T follicular helper cell (primary cell): ENCODE measurements around the gene MNAT1.
"Not testable (repeated sequence)": the region's sequence is repeated elsewhere in the genome, so short reads cannot be mapped to it uniquely, and the experiment has no call there.

Experiments
- DNase-seq: peaks from one replicate; pipeline ENCODE4 v3.0.0-alpha.2; 2020; ENCODE audit warnings: low read depth

Gene MNAT1

DNA sequence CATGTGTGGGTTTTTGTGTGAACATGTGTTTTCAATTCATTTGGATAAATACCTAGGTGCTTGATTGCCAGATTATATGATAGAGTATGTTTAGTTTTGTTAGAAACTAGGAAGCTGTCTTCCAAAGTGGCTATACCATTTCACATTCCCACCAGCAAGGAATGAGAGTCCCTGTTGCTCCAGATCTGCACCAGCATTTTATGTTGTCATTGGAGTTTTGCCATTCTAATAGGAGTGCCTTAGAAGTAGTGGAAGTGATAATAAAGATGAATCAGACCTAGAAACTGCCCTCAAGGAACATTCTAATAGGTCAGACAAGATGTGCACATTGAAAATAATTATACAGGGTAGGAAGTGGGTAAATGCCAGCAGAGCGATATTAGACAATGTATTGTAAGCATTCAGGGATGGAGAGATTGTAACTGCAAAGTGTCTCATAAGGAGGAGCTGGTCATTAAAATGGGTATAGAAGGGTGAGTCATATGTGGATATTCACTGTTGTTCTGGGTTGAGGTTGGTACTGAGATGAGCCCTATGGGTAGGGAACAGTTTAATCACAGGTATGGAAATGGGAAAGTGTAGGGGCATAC is 71.4 kb downstream of the MNAT1 start:
- DNase-seq, result no peak

GRCh38 chr14:60807247-60807646 is 72.7 kb downstream of the MNAT1 start:
- DNase-seq, result no peak

- DNase-seq, result no peak
Observed at GRCh38 chr14:60807971-60808370, 73.4 kb downstream of the MNAT1 start.

DNA sequence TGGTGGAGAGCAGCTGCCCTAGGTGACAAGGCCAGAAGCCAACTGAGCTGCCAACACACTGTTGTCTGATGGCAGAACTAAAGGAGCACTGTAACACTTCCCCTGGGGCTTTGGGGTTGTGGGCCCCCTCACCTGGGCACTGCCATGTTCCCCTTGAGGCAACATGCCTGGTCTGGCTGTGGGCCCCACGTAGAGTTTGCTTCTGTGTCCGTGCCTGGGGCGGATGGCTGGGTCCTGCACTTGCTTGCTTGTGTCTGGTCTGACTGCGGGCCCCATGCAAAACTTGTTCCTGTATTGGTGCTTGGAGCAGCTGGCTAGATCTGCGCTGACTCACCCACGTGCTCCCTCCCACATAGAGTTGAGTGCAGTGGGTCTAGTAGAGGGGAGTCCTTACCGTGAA is 78.4 kb downstream of the MNAT1 start:
- DNase-seq, result no peak

DNA sequence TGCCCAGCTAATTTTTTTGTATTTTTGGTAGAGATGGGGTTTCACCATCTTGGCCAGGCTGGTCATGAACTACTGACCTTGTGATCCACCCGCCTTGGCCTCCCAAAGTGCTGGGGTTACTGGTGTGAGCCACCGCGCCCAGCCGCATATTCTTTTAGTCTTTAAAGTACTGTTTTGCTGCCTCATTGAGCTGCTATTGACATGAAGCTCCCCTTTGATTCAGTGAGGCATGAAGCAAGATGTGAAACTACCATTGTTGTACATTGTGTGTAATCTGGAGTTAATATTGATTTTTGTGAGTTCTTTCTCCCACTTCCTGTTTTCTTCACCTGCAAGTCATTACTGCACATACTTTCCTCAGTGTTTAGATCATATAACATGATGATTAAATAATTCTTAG is 80.8 kb downstream of the MNAT1 start:
- no peak for DNase-seq

- DNase-seq, result no peak
Observed at GRCh38 chr14:60817113-60817512, 82.6 kb downstream of the MNAT1 start.

GRCh38 chr14:60819575-60819974 is 85.0 kb downstream of the MNAT1 start:
- DNase-seq, result no peak

DNA sequence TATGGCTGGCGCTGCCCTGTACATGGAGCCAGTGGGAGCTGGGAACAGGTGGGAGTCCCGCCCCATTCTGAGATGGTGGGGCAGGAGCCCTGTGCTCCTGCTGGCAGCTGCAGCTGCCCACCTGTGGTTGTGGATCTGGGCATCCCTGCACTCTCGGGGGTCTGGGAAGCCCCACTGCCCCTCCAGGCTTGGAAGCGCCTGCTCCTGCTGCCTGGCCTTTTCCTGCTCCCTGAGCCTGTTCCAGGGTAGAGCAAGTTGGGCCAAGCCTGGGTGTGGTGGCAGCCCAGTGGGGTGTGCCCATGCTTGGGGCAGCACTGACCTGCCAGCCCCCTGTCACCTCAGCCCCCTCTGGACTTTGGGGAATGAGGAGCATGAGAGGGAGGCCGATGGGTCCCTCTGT is 104.0 kb downstream of the MNAT1 start:
- no peak for DNase-seq

DNA sequence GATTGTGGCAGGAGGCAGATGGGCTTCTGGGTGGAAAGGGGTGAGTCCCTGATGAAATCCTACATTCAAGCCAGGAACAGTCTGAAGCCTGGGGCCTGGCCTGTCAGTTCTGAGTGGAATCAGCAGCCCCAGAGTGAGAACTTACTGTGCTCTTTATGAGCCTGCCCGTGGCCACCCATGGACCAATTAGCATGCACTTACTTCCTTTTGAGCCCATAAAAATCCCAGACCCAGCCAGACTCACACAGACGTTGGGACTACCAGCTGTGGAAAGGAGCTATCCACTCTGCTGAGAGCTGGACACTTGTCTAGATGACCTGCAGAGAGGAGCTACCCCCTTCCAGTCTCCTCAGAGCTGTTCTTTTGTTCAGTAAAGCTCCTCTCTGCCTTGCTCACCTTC is 104.5 kb downstream of the MNAT1 start:
- no peak for DNase-seq

GRCh38 chr14:60839657-60840056 is 105.1 kb downstream of the MNAT1 start:
- DNase-seq, result no peak

GRCh38 chr14:60840313-60840712 is 105.8 kb downstream of the MNAT1 start:
- DNase-seq, result no peak

- no peak for DNase-seq
Observed at GRCh38 chr14:60845523-60845922, 111.0 kb downstream of the MNAT1 start.

DNA sequence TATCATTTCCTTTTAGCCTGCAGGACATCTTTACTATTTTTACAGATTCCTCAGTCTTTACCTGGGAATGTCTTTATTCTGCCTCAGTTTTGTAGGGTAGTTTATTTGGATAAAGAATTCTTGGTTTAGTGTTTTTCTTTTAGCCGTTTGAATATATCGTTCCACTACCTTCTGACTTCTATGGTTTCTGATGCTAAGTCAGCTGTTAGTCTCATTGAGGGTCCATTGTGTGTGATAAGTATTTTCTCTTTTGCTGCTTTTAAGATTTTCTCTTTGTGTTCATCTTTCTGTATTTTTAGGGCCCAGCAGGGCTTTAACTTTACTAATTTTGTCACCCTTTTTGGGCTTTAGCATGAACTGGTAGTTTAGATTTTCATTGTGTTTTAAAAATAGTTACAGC is 113.5 kb downstream of the MNAT1 start:
- DNase-seq, result no peak

- not testable (repeated sequence) for DNase-seq
Observed at GRCh38 chr14:60851692-60852091, 117.1 kb downstream of the MNAT1 start.

DNA sequence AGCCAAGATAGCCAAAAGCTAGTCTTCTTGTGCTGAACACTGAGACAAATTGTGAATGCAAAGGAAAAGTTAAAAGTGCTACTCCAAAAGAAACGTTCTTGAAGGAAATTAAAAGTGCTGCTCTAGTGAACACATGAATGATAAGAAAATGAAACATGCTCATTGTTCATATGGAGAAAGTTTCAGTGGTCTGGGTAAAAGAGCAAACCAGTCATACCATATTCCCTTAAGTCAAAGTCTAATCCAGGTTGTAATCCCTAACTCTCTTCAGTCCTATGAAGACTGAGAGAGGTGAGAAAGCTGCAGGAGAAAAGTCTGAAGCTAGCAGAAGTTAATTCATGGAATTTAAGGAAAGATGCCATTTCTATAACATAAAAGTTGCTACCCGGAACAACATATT is 121.5 kb downstream of the MNAT1 start:
- no peak for DNase-seq

GRCh38 chr14:60859525-60859924 is 125.0 kb downstream of the MNAT1 start:
- DNase-seq, result no peak

- no peak for DNase-seq
Observed at GRCh38 chr14:60861545-60862140, 127.1 kb downstream of the MNAT1 start.

DNA sequence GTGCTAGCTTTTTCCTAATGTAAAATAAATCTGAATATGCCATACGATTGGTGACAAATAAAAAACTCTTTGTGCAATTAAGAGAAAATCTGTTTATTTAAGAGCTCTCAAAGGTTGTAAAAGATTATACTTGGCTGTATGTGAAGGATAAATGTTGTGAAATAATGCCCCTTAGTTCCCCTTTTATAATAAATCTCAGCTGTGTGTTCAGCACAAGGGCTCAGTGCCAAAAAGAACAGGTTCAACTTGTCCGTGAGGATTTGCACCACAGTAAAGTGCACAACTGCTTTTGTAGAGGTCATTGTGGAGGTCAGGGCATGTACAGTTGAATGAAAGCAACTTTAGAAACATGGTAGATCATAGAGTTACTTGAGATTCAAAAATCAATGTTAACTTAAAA is 127.7 kb downstream of the MNAT1 start:
- DNase-seq, result no peak

DNA sequence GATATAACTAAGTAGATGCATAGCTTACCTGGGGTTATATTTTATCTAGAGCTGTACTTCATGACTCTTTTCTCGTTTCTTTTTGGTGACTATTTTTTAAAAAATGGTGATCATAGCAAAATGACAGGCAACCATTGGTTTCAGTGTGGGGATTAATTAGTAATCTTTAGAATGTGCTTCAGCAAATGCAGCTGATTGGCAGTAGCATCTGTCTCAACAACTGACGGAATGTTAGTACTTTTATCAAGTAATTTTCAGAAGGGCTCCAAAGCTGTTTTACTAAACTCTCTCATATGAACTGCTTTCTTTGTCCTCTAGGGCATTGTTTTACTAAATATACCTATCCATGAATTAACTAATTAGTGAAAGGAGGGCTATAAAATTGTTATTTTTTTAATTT is 128.7 kb downstream of the MNAT1 start:
- DNase-seq, result no peak

DNA sequence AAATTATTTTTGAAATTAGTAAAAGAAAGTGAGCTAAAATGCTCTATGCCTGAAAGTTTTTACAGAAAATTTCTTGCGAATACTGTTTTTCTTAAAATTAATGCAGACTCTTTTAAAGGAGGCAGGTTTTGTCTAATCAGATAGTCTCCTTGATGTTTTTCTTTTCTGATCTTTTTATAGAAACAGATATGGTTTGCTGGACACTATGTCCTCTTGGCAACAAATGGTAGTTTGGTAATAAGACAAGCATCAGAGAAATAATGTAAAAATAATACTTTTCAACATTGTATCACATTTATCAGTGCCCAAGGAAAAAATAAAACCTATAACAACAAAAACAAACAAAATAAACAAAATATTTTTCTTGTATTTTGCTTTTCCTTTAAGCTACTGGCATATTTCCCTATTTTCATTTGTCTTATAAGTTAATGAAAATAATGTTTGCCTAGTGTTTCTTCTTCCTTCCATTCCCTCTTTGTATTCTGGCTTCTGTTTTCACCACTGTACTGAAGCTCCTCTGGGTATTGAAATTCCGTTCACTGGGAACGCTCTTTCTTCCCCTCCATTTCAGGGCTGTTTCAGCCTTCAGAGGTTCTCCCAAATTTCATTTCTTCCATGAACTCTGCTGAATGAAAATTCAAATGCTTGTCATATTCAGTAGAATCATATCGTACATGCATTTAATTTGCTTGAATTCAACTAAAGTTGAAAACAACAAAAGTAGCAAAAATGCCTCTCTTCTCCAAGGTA is 131.0 kb downstream of the MNAT1 start:
- DNase-seq, result no peak

DNA sequence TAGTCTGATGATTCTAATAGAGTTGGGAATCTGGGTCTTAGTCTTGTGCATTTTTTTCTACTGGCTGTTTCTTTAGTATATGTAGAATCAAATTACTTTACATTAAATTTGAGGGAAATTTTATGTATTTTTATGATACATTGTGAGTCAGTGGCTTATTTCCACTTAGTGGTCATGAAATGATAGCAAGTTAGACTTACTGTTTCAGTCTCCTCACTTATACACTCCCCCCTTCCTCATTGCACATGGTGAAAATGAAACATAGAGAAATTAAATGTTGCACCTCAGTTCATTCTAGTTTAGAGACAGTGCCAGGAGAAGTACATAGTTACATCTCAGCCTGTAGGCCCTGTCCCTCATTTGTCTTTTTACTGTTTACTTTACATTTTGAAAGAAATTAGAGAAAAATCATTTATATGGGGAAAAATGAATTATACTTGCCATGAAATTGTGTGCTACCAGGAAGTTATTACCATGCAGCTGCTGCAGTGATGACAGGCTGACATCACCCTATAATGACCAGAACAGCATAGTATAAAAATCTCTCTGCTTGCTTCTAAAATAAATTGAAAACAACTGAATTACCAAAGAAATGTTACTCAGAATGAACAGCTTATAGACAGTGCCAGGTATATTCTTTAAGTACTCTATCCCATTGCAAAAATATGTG is 133.1 kb downstream of the MNAT1 start:
- no peak for DNase-seq

GRCh38 chr14:60878121-60878520 is 143.6 kb downstream of the MNAT1 start:
- DNase-seq, result no peak

- DNase-seq, result no peak
Observed at GRCh38 chr14:60878536-60878935, 144.0 kb downstream of the MNAT1 start.
